HG03575 (cell line): ENCODE data around the gene ZSWIM3.
"Not testable (repeated sequence)": the region's sequence is repeated elsewhere in the genome, so short reads cannot be mapped to it uniquely, and the experiment has no call there.

Source experiments
- ATAC-seq: cut with Tn5 transposase; IDR thresholded peaks from one replicate; pipeline ENCODE4 v1.9.1; 2021; ENCODE audit not compliant: unreplicated experiment, insufficient number of reproducible peaks, low FRiP score; ENCODE audit errors: extremely low read depth

ZSWIM3 gene

DNA sequence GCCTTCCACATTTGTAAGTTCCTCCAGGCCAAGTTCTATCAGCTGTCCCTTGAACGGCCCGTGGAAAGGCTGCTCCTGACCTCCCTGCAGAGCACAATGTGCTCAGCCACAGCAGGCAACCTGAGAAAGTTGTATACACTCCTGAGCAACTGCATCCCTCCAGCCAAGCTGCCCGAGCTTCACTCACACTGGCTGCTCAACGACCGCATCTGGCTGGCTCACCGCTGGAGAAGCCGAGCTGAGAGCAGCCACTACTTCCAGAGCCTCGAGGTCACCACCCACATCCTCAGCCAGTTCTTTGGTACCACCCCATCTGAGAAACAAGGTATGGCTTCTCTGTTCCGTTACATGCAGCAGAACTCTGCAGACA lies 25.7 kb downstream of the ZSWIM3 start:
- no peak for ATAC-seq

DNA sequence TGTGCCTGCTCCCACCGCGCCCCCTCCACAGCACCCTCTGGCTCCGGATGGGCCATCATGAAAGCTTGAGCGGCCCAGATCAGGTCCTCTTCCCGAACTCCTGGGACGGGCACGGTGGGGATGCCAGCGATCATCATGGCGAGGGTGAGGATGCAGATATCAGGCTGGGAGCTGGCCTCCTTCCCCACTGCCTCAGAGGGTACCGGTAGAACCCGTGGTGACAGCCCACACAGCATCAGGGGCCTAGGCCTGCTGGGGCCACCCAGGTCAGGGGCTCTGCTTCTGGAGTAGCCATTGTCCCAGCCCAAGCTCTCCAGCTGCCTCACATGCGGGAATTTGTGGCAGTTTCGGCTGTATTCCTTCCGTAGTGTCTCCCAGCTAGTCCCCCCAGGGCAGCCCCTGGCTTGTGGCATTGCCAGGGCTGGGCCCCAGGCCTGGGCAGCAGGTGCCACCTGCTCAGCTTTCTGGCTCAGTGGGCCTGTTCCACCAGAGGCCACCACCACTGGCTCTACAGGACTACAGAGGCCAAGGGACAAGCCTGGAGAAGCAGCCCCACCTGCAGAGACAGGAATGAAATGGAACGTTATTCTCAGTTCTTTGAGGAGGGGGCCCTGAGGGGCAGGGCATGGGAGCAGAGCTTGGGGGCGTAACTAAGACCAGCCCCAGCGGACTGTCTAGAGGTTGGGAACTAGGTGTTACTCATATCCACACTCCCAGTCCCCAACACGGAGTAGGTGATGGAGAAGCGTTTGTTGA lies 29.4 kb downstream of the ZSWIM3 start:
- ATAC-seq = no peak

DNA sequence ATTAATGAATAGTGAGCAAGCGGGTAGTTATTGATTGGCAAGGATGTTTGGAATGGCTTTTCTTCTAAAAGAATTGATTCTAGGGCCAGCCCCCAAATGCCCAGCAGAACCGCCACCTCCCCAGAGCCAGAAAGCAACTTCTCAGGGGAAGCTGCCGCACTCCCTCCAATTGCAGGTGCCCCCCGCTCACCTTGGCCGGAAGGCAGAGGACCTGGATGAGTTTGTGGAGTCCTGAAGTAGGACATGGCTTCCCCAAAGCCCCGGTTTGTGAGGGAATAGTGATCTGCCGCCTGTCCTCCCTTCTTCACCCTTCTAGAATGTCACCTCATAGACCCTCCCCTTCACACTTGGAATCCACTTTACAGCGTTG lies 29.9 kb downstream of the ZSWIM3 start, which contains the start of gene SPATA25:
SPATA25 (minus strand) TSS at position 277 of the 370 bp plus-strand sequence; CDS start at position 245, 32 bp downstream.
- no peak for ATAC-seq

DNA sequence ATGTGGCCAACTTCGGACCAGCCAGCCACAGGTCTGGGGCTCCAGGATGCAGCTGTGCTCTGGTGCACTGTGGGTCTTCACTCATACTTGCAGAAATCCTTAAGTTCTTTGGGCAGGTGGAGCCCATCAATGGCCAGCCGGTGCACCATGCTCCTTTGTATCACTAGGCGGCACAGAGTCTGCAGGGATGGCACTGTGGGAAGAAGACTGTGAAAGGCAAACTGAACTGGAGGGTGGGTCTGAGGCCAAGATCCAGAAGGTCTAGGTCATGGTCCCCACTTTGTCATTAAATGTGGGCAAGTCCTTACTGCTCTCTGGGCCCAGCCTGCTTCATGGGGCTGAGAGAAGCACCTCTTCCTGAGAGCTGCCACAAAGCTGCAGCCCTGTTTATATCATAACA lies 31.3 kb downstream of the ZSWIM3 start:
- no peak for ATAC-seq

DNA sequence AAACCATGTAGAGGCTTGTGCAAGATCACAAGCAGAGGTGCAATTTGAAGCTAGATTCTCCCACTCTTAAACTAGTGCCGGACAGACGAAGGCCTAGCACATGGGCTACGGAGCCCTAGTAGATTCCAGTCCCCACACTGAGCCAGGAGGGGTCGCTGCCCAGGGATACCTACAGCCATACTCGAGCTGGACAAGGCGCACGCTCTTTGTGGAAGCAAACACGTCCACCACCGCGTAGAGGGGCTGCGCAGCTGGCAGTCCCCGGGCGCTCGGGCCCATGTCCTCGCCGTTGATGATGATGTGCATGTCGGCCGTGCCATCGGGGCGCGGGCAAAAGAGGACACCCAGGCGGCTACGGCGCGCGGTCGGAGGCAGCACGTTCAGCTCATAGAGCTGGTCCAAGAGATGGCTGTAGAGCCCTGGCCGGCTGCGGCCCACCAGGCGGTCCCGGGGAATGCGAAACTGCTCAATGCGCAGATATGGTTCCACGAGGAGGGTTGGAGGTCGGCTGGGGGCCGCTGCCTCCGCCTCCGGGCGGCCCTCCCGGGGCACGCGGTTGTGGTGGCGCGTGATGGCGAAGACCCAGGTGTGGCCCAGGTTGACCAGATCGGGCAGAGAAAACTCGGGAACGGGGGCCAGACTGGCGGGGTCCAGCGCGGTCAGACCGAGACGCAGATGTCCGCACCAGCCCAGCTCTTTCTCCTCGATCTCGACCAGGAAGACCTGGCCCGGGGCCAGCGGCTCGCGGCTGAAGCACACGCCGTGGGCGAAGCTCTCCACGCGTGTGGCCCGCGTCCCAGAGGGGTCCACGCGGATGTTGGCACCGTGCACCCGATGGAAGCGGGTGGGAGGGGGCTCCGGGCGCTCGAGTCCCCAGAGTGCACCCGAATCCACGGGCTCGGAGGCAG lies 32.9 kb downstream of the ZSWIM3 start:
- no peak for ATAC-seq

DNA sequence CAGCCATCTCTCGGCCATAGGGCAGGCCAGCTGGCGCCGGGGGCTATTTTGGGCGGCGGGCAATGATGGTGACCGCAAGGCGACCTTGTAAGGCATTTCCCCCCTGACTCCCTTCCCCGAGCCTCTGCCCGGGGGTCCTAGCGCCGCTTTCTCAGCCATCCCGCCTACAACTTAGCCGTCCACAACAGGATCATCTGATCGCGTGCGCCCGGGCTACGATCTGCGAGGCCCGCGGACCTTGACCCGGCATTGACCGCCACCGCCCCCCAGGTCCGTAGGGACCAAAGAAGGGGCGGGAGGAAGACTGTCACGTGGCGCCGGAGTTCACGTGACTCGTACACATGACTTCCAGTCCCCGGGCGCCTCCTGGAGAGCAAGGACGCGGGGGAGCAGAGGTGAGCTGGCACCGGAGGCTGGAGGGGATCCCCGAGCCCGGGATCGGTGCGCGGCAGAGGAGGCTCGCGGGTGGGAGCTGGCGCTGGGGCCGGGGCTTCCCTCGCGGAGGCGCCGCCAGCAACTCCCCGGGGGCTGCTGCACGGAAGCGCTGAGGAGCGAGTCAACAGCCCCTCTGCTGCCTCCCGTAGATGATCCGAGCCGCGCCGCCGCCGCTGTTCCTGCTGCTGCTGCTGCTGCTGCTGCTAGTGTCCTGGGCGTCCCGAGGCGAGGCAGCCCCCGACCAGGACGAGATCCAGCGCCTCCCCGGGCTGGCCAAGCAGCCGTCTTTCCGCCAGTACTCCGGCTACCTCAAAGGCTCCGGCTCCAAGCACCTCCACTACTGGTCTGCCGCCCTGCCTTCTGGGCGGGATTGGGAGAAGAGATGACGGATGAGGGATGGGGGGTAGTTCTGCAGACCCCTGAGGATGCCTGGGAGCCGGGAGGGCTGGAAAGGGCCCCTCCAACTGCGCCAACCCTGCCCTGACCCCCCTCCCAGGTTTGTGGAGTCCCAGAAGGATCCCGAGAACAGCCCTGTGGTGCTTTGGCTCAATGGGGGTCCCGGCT lies 33.9 kb downstream of the ZSWIM3 start, which contains the start of the genes CTSA and NEURL2:
CTSA (plus strand) TSS at position 351 of the 999 bp plus-strand sequence; CDS start at position 585, 234 bp downstream.
NEURL2 (minus strand) TSS at position 224 of the 999 bp plus-strand sequence; CDS start at position 7, 217 bp downstream.
- ATAC-seq = no peak

DNA sequence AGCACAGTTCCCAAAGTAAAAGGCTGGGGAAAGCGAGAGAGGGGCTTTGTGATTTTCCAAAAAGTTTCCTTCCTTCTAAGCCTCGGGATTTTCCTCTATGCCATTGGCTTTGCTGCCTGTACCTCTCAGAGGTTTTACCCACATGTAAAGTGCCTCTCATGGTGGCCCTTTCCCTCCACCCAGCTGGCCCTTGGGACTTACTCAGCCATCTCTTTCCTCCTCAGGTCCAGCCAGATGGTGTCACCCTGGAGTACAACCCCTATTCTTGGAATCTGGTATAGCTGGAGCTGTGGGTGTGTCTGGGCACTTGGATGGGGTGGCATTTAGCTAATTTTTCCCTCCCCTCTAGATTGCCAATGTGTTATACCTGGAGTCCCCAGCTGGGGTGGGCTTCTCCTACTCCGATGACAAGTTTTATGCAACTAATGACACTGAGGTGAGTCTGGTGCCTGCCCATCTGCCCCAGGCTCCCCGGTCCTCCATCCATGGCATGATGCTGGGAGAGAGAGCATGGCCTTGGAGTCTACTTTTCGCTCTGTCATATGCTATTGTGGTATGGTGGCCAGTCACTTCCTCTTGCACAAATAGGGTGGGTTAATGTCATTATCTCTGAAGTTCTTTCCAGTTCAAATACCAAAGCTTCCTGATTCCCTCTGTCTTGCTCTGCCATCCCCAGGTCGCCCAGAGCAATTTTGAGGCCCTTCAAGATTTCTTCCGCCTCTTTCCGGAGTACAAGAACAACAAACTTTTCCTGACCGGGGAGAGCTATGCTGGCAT lies 34.8 kb downstream of the ZSWIM3 start:
- no peak for ATAC-seq

DNA sequence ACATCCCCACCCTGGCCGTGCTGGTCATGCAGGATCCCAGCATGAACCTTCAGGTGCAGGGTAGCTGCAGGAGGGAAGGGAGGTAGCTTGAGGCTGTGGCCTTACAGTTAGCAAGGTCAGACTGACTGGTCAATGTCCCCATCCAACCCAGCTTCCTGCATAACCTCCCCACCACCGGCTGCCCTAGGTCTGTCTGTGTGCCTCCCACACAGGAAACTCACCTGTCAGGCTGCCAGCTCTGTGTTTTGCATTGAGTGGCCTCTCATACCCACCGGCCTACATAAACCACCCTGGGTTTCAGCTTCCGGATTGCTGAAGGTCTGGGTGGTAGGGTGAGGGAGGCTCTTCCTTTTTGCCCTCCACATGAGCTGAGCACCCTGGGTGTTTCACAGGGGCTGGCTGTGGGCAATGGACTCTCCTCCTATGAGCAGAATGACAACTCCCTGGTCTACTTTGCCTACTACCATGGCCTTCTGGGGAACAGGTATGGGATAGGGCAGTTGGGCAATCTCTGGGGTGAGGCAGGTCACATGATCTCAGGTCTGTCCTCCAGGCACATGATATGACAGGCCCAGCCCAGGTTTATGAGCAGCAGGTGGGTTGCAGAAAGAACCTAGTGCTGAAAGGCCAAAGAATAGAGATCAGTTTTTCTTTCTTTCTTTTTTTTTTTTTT lies 35.5 kb downstream of the ZSWIM3 start:
- no peak for ATAC-seq

DNA sequence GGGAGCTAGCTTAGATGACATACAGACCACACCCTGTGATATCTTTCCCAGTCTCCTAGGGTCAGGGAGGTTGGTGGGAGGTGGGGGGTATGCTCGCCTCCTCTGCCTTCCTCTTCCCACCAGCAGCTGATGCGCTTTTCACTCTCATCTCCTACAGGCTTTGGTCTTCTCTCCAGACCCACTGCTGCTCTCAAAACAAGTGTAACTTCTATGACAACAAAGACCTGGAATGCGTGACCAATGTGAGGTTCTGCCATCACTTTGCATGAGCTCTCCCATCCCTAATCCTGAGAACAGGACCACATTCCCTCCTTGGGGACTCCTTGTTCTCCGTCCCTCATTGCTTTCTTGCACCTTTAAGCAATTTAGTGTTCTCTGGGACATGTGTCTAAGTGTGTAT lies 36.4 kb downstream of the ZSWIM3 start:
- ATAC-seq = no peak

DNA sequence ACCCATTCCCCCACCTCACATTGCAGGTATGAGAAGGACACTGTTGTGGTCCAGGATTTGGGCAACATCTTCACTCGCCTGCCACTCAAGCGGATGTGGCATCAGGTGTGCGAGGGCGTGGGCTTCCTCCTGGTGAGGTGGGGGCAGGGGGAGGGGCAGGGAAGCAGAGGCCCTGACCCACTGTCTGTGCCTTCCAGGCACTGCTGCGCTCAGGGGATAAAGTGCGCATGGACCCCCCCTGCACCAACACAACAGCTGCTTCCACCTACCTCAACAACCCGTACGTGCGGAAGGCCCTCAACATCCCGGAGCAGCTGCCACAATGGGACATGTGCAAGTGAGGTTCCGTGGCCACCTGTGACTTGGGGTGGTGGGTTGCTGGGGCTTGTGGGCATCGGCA lies 37.4 kb downstream of the ZSWIM3 start:
- no peak for ATAC-seq

DNA sequence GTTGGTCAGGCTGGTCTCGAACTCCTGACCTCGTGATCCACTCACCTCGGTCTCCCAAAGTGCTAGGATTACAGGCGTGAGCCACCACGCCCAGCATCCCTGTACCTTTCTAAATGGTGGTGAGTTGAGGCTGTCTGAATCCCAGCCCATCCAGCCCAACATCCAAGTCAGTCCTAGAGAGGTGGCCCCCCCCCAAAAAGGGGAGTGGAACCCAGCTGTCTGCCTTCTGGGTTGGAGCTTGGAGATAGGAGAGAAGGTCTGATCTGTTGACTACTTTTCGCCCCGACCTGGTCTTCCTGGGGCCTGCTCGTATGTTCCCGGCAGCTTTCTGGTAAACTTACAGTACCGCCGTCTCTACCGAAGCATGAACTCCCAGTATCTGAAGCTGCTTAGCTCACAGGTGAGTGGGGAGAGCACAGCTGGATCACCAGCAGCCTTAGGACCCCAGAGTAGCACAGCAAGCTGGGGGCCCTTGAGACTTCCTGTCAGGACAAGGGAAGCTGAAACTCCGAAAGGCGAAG lies 39.3 kb downstream of the ZSWIM3 start:
- ATAC-seq = no peak

DNA sequence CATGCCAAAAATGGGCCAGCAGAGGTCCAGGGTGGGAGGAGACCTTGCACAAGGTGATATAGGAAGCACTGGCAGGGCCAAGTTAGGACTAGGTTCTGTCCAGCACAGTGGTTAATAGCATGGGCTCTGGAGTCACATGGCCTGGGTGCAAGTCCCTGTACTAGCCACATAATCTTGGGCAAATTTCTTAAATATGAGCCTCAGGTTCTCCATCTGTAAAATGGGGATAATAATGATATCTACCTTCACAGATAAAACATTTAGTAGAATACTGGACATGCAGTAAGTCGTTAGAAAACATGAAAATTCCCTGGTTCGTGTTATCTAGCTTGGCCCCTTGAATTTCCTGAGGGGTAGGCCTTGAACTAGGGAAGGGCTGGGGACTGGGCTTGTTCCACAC lies 39.9 kb downstream of the ZSWIM3 start:
- ATAC-seq = no peak

DNA sequence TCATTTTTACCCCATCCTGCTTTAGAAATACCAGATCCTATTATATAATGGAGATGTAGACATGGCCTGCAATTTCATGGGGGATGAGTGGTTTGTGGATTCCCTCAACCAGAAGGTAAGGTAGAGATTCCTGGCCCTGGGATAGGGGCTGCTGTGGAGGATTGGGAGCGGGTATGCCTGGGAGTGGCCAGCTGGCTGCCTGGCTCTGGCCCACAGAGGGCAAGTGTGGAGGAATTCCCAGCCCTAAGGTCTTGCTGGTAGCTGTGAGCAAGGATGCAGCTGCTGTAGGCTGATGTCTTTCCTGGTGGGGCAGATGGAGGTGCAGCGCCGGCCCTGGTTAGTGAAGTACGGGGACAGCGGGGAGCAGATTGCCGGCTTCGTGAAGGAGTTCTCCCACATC lies 40.3 kb downstream of the ZSWIM3 start:
- no peak for ATAC-seq

DNA sequence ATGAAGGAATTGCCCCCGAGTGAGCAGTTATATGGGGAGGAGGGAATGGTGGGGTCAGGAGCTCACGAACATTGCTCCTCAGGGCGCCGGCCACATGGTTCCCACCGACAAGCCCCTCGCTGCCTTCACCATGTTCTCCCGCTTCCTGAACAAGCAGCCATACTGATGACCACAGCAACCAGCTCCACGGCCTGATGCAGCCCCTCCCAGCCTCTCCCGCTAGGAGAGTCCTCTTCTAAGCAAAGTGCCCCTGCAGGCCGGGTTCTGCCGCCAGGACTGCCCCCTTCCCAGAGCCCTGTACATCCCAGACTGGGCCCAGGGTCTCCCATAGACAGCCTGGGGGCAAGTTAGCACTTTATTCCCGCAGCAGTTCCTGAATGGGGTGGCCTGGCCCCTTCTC lies 40.9 kb downstream of the ZSWIM3 start:
- ATAC-seq = no peak

DNA sequence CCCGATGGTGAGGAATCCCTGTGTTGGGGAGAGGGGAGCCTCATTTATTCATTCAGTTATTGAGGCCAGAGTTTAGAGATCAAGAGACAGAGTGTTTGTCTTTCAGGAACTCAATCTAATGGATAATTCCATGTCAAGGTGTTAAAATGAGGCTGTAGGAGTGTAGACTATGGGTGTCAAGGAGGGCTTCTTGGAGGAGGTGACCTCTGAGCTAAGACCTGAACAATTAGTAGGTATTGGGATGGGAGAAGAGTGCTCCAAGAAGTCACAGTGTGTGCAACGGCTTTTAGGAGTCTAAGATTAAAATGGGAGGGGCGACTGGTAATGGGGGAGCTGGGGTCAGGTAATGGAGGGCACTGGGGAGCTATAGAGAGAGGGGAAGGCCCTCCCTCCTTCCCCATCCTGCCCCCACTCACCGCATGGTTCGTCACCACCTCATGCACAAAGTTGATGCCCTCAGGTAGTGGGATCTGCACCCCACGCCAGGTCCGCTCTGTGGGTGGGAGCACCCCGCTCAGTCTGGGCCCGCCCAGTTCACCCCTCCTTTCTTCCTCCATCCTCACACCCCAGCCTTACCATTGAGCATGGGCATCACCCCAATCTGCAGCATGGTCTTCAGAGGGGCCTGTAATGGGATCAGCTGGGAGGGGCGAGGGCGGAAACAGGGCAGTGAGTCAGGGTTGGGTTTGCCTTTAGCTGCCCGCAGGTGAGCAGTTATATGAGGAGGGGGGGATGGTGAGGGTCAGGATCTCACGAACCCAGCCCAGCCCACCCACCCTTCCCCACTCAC lies 41.8 kb downstream of the ZSWIM3 start:
- ATAC-seq = no peak

DNA sequence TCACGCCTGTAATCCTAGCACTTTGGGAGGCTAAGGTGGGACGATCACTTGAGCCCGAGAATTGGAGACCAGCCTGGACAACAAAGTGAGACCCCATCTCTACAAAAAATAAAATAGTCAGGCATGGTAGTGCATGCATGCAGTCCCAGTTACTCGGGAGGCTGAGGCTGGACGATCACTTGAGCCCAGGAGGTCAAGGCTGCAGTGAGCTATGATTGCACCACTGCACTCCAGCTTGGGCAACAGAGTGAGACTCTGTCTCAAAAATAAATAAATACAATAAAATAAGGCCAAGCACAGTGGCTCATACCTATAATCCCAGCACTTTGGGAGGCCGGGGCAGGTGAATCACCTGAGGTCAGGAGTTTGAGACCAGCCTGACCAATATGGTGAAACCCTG lies 43.9 kb downstream of the ZSWIM3 start:
- ATAC-seq = not testable (repeated sequence)
